ENCODE measurements around the gene MEI1.

DNA sequence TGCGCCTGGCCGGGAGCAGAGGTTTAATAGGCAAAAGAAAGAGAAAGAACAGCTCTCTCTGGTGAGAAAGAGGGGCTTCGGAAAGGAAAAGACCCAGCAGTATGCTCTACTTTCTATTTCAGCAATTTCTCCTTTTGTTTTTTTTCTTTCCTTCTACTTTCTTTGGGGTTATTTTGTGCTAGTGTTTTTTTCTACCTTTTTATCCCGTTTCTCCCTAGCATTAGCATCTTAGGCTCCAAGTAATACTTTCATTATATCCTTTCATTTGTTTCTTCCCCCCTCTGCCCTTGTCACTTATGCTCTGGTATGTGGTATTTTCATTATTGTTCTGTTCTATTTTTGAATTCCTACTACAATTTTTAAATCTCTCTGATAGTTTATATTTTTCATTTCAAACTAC, 15.1 kb upstream of the MEI1 start:
- TF ChIP-seq POLR2A (IDR thresholded peaks at IDR 0.05) (no peak), POLR2AphosphoS5 (IDR thresholded peaks at IDR 0.05) (no peak)
- TF ChIP-seq, protein P1, sequence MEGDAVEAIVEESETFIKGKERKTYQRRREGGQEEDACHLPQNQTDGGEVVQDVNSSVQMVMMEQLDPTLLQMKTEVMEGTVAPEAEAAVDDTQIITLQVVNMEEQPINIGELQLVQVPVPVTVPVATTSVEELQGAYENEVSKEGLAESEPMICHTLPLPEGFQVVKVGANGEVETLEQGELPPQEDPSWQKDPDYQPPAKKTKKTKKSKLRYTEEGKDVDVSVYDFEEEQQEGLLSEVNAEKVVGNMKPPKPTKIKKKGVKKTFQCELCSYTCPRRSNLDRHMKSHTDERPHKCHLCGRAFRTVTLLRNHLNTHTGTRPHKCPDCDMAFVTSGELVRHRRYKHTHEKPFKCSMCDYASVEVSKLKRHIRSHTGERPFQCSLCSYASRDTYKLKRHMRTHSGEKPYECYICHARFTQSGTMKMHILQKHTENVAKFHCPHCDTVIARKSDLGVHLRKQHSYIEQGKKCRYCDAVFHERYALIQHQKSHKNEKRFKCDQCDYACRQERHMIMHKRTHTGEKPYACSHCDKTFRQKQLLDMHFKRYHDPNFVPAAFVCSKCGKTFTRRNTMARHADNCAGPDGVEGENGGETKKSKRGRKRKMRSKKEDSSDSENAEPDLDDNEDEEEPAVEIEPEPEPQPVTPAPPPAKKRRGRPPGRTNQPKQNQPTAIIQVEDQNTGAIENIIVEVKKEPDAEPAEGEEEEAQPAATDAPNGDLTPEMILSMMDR (IDR thresholded peaks at IDR 0.05) = no peak

All from prostate gland (tissue), 2 donors.